GM18951 (cell line): ENCODE results near the gene SLC22A23.

Source experiments
- POLR2A ChIP-seq: IDR thresholded peaks from 4 replicates; pipeline ENCODE4 v1.6.1; 2011; ENCODE audit warnings: mild to moderate bottlenecking; ENCODE audit not compliant: insufficient read length, insufficient read depth; ENCODE audit errors: extremely low read depth
- in situ Hi-C: fragments of 300-500 bp; cut with MboI; formaldehyde crosslinking; loops from one replicate; pipeline ENCODE4 v1.12.0; 2022; ENCODE audit warnings: low sequenced_read_pairs, mixed read lengths, inconsistent platforms; ENCODE audit not compliant: unreplicated experiment

The SLC22A23 gene

DNA sequence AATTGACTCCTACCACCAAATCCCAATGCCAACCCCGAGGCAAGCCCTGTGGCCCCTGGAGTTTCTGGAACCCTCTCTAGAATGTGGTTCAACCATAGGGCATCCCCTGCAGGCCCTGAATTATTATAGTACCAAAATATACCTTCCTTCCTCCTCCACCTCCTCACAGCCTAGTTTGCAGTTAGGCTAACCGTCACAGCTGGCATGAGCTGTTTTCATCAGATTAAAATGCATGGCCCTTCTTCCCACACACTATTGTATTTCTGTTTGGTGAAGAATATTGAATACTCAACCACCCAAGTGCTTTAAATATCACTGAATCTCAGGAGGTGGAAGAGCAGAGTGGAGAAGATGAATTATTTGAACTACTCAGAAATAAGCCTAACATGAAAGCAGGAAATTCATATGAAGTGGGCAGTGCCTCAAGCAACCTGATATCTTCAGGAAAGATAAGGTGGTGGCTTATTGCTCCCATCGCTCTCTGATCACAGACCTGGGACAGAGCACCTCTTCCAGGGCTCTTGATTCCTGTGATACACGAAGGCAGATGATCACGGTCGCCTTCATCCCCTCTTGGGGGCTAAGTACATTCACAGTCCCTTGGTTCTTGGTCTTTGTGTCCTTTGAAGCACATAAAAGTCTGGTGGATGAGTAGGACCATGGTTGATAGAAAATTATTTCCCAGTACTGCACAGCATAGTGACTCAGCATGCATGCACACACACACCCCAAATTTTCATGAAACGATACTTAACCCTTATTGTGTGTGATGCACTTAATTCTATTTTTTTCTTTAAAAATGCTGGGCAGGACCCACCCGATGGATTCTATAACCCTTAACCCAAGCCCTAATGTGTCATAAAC is 107.2 kb downstream of the SLC22A23 start:
- no peak for TF ChIP-seq POLR2A
- in situ Hi-C loops: no loop called here

DNA sequence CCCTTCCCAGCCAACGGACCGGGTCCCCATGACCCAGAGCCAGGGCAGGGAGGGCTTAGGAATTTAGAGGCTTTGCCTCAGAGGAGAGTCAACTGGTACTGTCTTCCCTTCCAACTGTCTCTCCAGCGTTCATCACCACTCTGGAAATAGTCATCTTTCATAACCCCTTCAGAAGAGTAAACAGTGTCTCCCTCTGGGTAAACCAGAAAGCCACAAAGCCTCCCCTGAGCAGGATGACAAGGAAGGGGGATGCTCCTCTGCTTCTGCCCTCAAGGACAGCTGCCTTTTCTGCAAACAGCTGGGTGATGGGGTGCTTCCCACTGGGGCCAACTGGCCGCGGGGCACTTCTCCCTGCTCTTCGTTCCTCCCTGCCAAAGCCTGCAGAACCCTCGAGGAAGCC is 108.0 kb downstream of the SLC22A23 start:
- in situ Hi-C loops: no loop called here
- TF ChIP-seq POLR2A: no peak

DNA sequence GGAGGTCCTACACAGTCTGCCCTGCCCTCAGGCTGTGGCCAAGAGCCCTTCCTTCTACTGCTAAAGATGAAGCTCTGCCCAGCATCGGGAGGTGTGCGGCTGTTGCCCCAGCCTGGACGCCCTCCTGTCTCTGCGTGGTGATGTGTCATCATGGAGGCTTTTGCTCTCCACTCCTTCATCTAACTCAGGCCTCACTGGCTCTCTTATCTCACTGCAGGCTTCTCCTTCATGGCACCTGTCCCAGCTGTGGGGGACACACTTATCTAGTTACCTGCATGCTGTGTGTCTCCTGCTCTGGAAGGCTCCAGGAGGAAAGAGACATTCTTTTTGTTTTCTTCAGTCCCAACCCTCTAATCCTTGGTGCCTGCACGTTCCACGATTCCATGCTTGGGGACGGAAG is 109.0 kb downstream of the SLC22A23 start:
- no peak for TF ChIP-seq POLR2A
- in situ Hi-C loops: no loop called here

DNA sequence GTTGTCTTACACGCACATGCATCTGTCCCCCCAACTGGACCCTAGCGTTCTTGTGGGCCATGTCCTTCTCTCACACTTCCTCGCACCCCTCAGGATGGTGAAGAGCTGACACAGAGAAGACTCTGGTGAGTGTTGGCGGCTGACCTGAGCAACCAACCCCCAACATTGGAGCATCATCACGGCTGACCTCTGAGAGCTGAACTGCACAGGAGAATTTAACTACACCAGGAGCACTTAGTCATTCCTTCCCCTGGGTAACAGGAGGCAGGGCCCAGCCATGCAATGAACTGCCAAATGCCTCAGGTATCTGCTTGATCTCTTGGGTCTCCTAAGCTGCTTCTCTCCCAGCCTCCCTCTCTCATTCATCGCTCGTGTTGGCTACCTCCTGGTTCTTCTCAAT is 109.6 kb downstream of the SLC22A23 start:
- in situ Hi-C loops: no loop called here
- TF ChIP-seq POLR2A: no peak

- in situ Hi-C loops: no loop called here
- TF ChIP-seq POLR2A: no peak
Measured at GRCh38 chr6:3346476-3346875, 110.4 kb downstream of the SLC22A23 start.

DNA sequence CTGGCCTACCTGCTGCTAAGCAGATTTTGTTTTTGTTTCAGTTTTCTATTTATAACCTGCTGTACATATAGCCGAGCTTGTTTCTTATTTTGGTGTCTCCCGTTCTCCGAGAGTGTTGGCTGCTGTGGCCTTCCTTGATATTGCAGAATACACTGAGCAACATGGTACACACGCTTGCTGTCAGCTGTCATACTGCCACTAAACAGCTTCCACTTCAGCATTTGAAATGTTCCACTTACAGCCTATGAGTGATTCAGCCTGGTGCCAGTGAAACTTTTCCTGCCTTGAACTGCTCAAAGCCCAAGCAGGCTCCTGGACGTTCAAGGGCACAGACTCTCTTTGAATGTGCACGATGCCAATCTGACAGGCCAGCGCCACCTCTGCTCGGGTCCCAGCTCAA is 111.0 kb downstream of the SLC22A23 start:
- in situ Hi-C loops: no loop called here

GRCh38 chr6:3343089-3343883 is 113.6 kb downstream of the SLC22A23 start:
- no peak for TF ChIP-seq POLR2A
- in situ Hi-C loops: no loop called here

More for the DNA sequence above, 111.0 kb downstream of the SLC22A23 start:
- no peak for TF ChIP-seq POLR2A

DNA sequence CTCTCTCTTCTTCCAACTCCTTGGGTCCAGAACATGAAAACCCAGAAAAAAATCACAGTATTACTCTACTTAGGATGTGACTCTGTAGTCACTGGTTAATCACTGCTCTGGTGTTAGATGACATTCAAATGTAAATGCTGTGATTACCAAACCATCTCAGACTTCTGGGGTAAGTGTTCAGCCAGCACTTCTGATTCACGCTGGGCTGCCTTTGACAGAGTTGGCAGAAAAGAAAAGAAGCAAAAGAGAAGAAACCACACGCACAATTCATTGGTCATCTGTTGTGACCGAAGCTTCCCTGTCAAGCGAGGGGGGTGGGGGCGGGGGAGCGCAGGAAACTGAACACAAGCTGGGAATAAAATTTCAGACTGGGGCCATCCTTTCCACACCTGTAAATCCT is 115.4 kb downstream of the SLC22A23 start:
- TF ChIP-seq POLR2A: no peak
- in situ Hi-C loops: no loop called here

- in situ Hi-C loops: no loop called here
- TF ChIP-seq POLR2A: no peak
Measured at GRCh38 chr6:3340894-3341293, 116.0 kb downstream of the SLC22A23 start.

GRCh38 chr6:3340358-3340802 is 116.5 kb downstream of the SLC22A23 start:
- no peak for TF ChIP-seq POLR2A
- in situ Hi-C loops: no loop called here

- in situ Hi-C loops: no loop called here
Measured at GRCh38 chr6:3339811-3340210, 117.0 kb downstream of the SLC22A23 start.

DNA sequence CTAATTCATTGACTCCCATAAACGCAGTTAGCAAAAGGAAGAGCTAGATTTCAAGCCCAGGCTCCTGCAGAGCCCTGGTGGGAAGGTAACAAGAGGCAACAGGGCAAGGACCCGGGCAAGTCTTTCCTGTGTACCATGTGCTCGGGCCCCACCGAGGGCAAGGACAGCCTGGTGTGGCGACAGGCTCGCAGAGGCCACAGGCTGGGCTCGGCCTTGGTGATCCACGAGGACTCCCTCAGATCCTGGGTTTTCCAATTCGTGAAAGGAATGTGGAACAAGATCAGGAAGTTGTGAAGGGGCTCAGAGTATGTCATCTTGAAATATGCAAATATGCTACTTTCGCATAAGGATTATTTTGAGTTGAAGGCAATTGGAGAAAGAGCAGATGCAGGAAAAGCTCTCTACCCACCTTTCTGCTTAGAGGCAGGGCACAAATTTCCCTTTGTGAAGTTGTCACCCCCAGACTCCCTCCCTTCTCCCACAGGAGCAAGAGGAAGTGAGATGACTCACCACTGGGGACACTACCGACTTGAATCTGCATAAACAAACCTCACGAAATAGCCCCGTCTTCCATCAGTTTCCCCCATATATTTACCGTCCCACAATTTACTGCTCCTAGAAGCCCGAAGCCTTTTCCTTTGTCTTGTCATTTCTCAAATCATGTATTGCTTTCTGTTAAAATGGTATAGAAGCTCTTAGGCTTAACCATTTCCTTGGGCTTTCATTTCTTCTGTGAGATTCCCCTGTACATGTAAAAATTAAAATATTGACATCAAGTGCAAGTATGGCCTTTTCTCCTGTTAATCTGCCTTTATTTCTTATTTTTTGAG is 119.1 kb downstream of the SLC22A23 start:
- in situ Hi-C loops: no loop called here
- no peak for TF ChIP-seq POLR2A

More at GRCh38 chr6:3339811-3340210, 117.0 kb downstream of the SLC22A23 start:
- no peak for TF ChIP-seq POLR2A

GRCh38 chr6:3336859-3337515 is 119.9 kb downstream of the SLC22A23 start:
- in situ Hi-C loops: no loop called here
- TF ChIP-seq POLR2A: no peak
